ENCODE measurements around the gene SETBP1. TPM values are rescaled to one million over a fixed set of nuclear protein-coding genes. Genes with fewer than 3 reads are reported as not detected.

Gene SETBP1
- total RNA-seq, 1 donor from 2014 or later = 15.5 TPM

- intact Hi-C loops (cut with DNase I) = no loop called here
- no peak for DNase-seq (ENCODE audit: low spot score)
These were observed 195.3 kb downstream of the SETBP1 start for GRCh38 chr18:44876024-44876423.

- no peak for DNase-seq (ENCODE audit: low spot score)
- intact Hi-C loops (cut with DNase I) = no loop called here
These were observed 196.1 kb downstream of the SETBP1 start for GRCh38 chr18:44876755-44877154.

GRCh38 chr18:44878335-44878734 is 197.6 kb downstream of the SETBP1 start:
- DNase-seq (ENCODE audit: low spot score) = no peak
- intact Hi-C loops (cut with DNase I) = no loop called here

GRCh38 chr18:44880170-44880569 is 199.5 kb downstream of the SETBP1 start:
- intact Hi-C loops (cut with DNase I) = loop anchor here (10.0 kb wide), 3 partner anchors 85 to 335 kb away; no protein-coding TSS in a partner anchor
- no peak for DNase-seq (ENCODE audit: low spot score)

- no peak for DNase-seq (ENCODE audit: low spot score)
- intact Hi-C loops (cut with DNase I) = loop anchor here (10.0 kb wide), 3 partner anchors 87 to 333 kb away; no protein-coding TSS in a partner anchor
These were observed 200.9 kb downstream of the SETBP1 start for GRCh38 chr18:44881461-44882162.

- no peak for DNase-seq (ENCODE audit: low spot score)
- intact Hi-C loops (cut with DNase I) = loop anchor here (10.0 kb wide), 3 partner anchors 88 to 332 kb away; no protein-coding TSS in a partner anchor
These were observed 201.6 kb downstream of the SETBP1 start for GRCh38 chr18:44882163-44882868.

GRCh38 chr18:44883671-44884070 is 203.0 kb downstream of the SETBP1 start:
- intact Hi-C loops (cut with DNase I) = loop anchor here (10.0 kb wide), 3 partner anchors 89 to 331 kb away; no protein-coding TSS in a partner anchor

GRCh38 chr18:44884431-44884830 is 203.7 kb downstream of the SETBP1 start:
- DNase-seq (ENCODE audit: low spot score) = no peak
- intact Hi-C loops (cut with DNase I) = loop anchor here (10.0 kb wide), 3 partner anchors 90 to 330 kb away; no protein-coding TSS in a partner anchor

More at GRCh38 chr18:44883671-44884070, 203.0 kb downstream of the SETBP1 start:
- DNase-seq (ENCODE audit: low spot score) = no peak

- DNase-seq (ENCODE audit: low spot score) = no peak
- intact Hi-C loops (cut with DNase I) = loop anchor here (5.0 to 10.0 kb wide), 4 partner anchors 33 to 329 kb away; no protein-coding TSS in a partner anchor
These were observed 204.8 kb downstream of the SETBP1 start for GRCh38 chr18:44885507-44885906.

- no peak for DNase-seq (ENCODE audit: low spot score)
- intact Hi-C loops (cut with DNase I) = loop anchor here (2.0 to 10.0 kb wide), 5 partner anchors 35 to 328 kb away; no protein-coding TSS in a partner anchor
These were observed 206.5 kb downstream of the SETBP1 start for GRCh38 chr18:44887227-44887631.

- intact Hi-C loops (cut with DNase I) = loop anchor here (5.0 to 10.0 kb wide), 4 partner anchors 37 to 326 kb away; no protein-coding TSS in a partner anchor
- no peak for DNase-seq (ENCODE audit: low spot score)
These were observed 208.4 kb downstream of the SETBP1 start for GRCh38 chr18:44889111-44889510.

GRCh38 chr18:44893045-44893706 is 212.5 kb downstream of the SETBP1 start:
- intact Hi-C loops (cut with DNase I) = no loop called here
- DNase-seq (ENCODE audit: low spot score) = no peak

- DNase-seq (ENCODE audit: low spot score) = no peak
- intact Hi-C loops (cut with DNase I) = no loop called here
These were observed 213.3 kb downstream of the SETBP1 start for GRCh38 chr18:44893966-44894365.

- intact Hi-C loops (cut with DNase I) = no loop called here
- no peak for DNase-seq (ENCODE audit: low spot score)
These were observed 214.6 kb downstream of the SETBP1 start for GRCh38 chr18:44895176-44895798.

GRCh38 chr18:44896846-44897245 is 216.2 kb downstream of the SETBP1 start:
- intact Hi-C loops (cut with DNase I) = no loop called here
- DNase-seq (ENCODE audit: low spot score) = no peak

- no peak for DNase-seq (ENCODE audit: low spot score)
- intact Hi-C loops (cut with DNase I) = no loop called here
These were observed 216.7 kb downstream of the SETBP1 start for GRCh38 chr18:44897411-44897810.

- DNase-seq (ENCODE audit: low spot score) = no peak
- intact Hi-C loops (cut with DNase I) = no loop called here
These were observed 217.1 kb downstream of the SETBP1 start for GRCh38 chr18:44897816-44898215.

GRCh38 chr18:44898498-44898897 is 217.8 kb downstream of the SETBP1 start:
- DNase-seq (ENCODE audit: low spot score) = no peak
- intact Hi-C loops (cut with DNase I) = no loop called here

GRCh38 chr18:44899832-44900231 is 219.1 kb downstream of the SETBP1 start:
- intact Hi-C loops (cut with DNase I) = no loop called here
- no peak for DNase-seq (ENCODE audit: low spot score)

- intact Hi-C loops (cut with DNase I) = no loop called here
- no peak for DNase-seq (ENCODE audit: low spot score)
These were observed 219.9 kb downstream of the SETBP1 start for GRCh38 chr18:44900627-44901026.

Measured in cardiac septum (tissue), 1 donor.